GM23338 (cell line): ENCODE data around the gene PPFIBP2. TPM values are rescaled to one million over a fixed set of nuclear protein-coding genes. Genes with fewer than 3 reads are reported as not detected.

Experiments used
- ATAC-seq: fragments of 200-7000 bp; cut with Tn5 transposase; 3 replicates; pipeline ENCODE4 v1.9.1; 2020
- DNase-seq: peaks from one replicate; pipeline ENCODE4 v3.0.0-alpha.2; 2015; ENCODE audit warnings: low spot score
- H2AFZ ChIP-seq: fragments of 200-600 bp; sonication (generic); 2 replicates; pipeline ENCODE4 v1.8.0; 2016; ENCODE audit warnings: antibody characterized with exemption, mild to moderate bottlenecking, moderate library complexity
- H3F3A ChIP-seq: fragments of 200-600 bp; sonication (generic); replicated peaks from 2 replicates; pipeline ENCODE4 v1.8.0; 2017; ENCODE audit warnings: antibody characterized with exemption, mixed run types, low read depth
- H3K27ac ChIP-seq: fragments of 200-600 bp; sonication (generic); 2 replicates; pipeline ENCODE4 v1.6.1; 2016; ENCODE audit warnings: low read depth
- H3K27me3 ChIP-seq: fragments of 200-600 bp; sonication (generic); 2 replicates; pipeline ENCODE4 v1.8.0; 2016; ENCODE audit warnings: mild to moderate bottlenecking, mixed run types, moderate library complexity; ENCODE audit not compliant: insufficient read depth
- H3K36me3 ChIP-seq: fragments of 200-600 bp; sonication (generic); 2 replicates; pipeline ENCODE4 v1.8.0; 2016; ENCODE audit warnings: mild to moderate bottlenecking; ENCODE audit not compliant: insufficient read depth
- H3K4me1 ChIP-seq: fragments of 200-600 bp; sonication (generic); 2 replicates; pipeline ENCODE4 v1.8.0; 2016; ENCODE audit warnings: mild to moderate bottlenecking, moderate library complexity; ENCODE audit not compliant: insufficient read depth
- H3K4me2 ChIP-seq: fragments of 200-600 bp; sonication (generic); 2 replicates; pipeline ENCODE4 v1.7.1; 2017; ENCODE audit warnings: mixed run types
- H3K4me3 ChIP-seq: fragments of 200-600 bp; sonication (generic); 2 replicates; pipeline ENCODE4 v1.6.1; 2016; ENCODE audit warnings: mixed run types
- H3K79me2 ChIP-seq: fragments of 200-600 bp; sonication (generic); replicated peaks from 2 replicates; pipeline ENCODE4 v1.8.0; 2017; ENCODE audit warnings: mild to moderate bottlenecking; ENCODE audit not compliant: insufficient read depth
- H3K9me2 ChIP-seq: fragments of 200-600 bp; sonication (generic); 2 replicates; pipeline ENCODE4 v1.8.0; 2017; ENCODE audit not compliant: insufficient read depth
- H4K20me1 ChIP-seq: fragments of 200-600 bp; sonication (generic); replicated peaks from 2 replicates; pipeline ENCODE4 v1.8.0; 2017; ENCODE audit warnings: mild to moderate bottlenecking; ENCODE audit not compliant: insufficient read depth
- H3K27ac Mint-ChIP-seq: 2 replicates; pipeline ENCODE4 v1.8.0; 2020; ENCODE audit warnings: inconsistent platforms, mild to moderate bottlenecking, moderate library complexity, mixed read lengths
- H3K27me3 Mint-ChIP-seq: 3 replicates; pipeline ENCODE4 v1.8.0; 2022; ENCODE audit warnings: low read depth, mild to moderate bottlenecking, moderate library complexity, mixed read lengths, inconsistent platforms; ENCODE audit not compliant: insufficient read depth, poor library complexity
- H3K36me3 Mint-ChIP-seq: 3 replicates; pipeline ENCODE4 v1.8.0; 2021; ENCODE audit warnings: low read depth, mild to moderate bottlenecking, inconsistent platforms, moderate library complexity, mixed read lengths
- H3K4me1 Mint-ChIP-seq: 3 replicates; pipeline ENCODE4 v1.8.0; 2020; ENCODE audit warnings: mild to moderate bottlenecking, inconsistent platforms, mixed read lengths
- H3K4me3 Mint-ChIP-seq: 3 replicates; pipeline ENCODE4 v1.8.0; 2021; ENCODE audit warnings: moderate library complexity, mild to moderate bottlenecking, inconsistent platforms, mixed read lengths
- H3K9me3 Mint-ChIP-seq: 3 replicates; pipeline ENCODE4 v1.8.0; 2020; ENCODE audit warnings: moderate library complexity, mild to moderate bottlenecking, inconsistent platforms, mixed read lengths
- CTCF ChIP-seq, 2 experiments: fragments of 200-600 bp in 1 of 2; sonication (generic) in 1 of 2; conservative IDR thresholded peaks; 2 replicates each; pipeline versions ENCODE4 v1.5.1 to v1.6.1; 2016 to 2017; ENCODE audit warnings: antibody characterized with exemption in 2 of 2, low read depth in 2 of 2, mild to moderate bottlenecking in 2 of 2, moderate library complexity in 1 of 2
- EZH2 ChIP-seq: fragments of 200-600 bp; sonication (generic); IDR thresholded peaks from one replicate; pipeline ENCODE4 v1.8.0; 2017; ENCODE audit warnings: antibody characterized with exemption, mild to moderate bottlenecking, low read depth; ENCODE audit not compliant: unreplicated experiment
- POLR2AphosphoS5 ChIP-seq: IDR thresholded peaks from 2 replicates; pipeline ENCODE4 v1.6.1; 2016; ENCODE audit warnings: antibody characterized with exemption, low read depth
- STAT1 ChIP-seq: IDR thresholded peaks from one replicate; pipeline ENCODE4 v1.6.1; 2016; ENCODE audit warnings: antibody characterized with exemption; ENCODE audit not compliant: unreplicated experiment
- ZNF114 ChIP-seq: fragments of 250-450 bp; sonication (Bioruptor Pico); IDR thresholded peaks from 2 replicates; pipeline ENCODE4 v1.5.0; 2020; ENCODE audit warnings: mild to moderate bottlenecking, moderate library complexity
- ZNF331 ChIP-seq: fragments of 250-450 bp; sonication (Bioruptor Pico); IDR thresholded peaks from 2 replicates; pipeline ENCODE4 v1.5.0; 2020; ENCODE audit warnings: low read depth, mild to moderate bottlenecking, moderate library complexity
- polyA plus RNA-seq: library from polyadenylated mRNA; unstranded; fragments of >200 nt; fragmentation: Nextera tagmentation; extraction: Ambion mirVana; gene quantifications from 2 replicates; pipeline ENCODE4 v1.2.1, GENCODE V29; 2016
- total RNA-seq: library from RNA; depleted of rRNA; stranded (reverse); fragments of >200 nt; shearing (Covaris generic); gene quantifications from 2 replicates; pipeline ENCODE4 v1.2.3, GENCODE V29; 2014
- TF ChIP-seq, protein P1 (sequence below): IDR thresholded peaks from one replicate; pipeline ENCODE4 v1.6.1; 2018; ENCODE audit warnings: antibody characterized with exemption; ENCODE audit not compliant: unreplicated experiment
- TF ChIP-seq, protein P2 (sequence below): fragments of 250-450 bp; sonication (Bioruptor Pico); IDR thresholded peaks from 2 replicates; pipeline ENCODE4 v1.5.0; 2020; ENCODE audit warnings: mild to moderate bottlenecking, moderate library complexity

Gene PPFIBP2
- total and polyA plus RNA-seq, 2 experiments from 2014 or later: 7.1 to 14.8 TPM

- Mint-ChIP-seq H3K27me3 (peaks cover 2% of the 10 kb centered on the region), H3K27ac (no peak overlapping the region)
- no peak overlapping the region for H2AFZ ChIP-seq
These were observed 78.9 kb downstream of the PPFIBP2 start for GRCh38 chr11:7592711-7593110.

GRCh38 chr11:7593481-7593880, 79.7 kb downstream of the PPFIBP2 start:
- Histone ChIP-seq H2AFZ (no peak overlapping the region), H3K4me2 (no peak overlapping the region), H3K4me1 (peaks cover 19% of the 10 kb centered on the region), H3K27me3 (no peaks in the 10 kb centered on the region), H3K9me2 (peaks cover 13% of the 10 kb centered on the region; the same call in 1 of the 2 replicates), H3F3A (no peaks in the 10 kb centered on the region), H3K4me3 (no peak overlapping the region), H4K20me1 (no peaks in the 10 kb centered on the region), H3K36me3 (no peaks in the 10 kb centered on the region), H3K27ac (no peak overlapping the region), H3K79me2 (no peaks in the 10 kb centered on the region)
- no peak overlapping the region for H3K27ac Mint-ChIP-seq
- H3K4me3 Mint-ChIP-seq: no peak overlapping the region
- no peak for DNase-seq
- H3K9me3 Mint-ChIP-seq: no peaks in the 10 kb centered on the region
- peaks cover 2% of the 10 kb centered on the region for H3K27me3 Mint-ChIP-seq
- no peak for TF ChIP-seq EZH2
- TF ChIP-seq ZNF114 (CRISPR knock-in tag): no peak
- TF ChIP-seq, protein P1, sequence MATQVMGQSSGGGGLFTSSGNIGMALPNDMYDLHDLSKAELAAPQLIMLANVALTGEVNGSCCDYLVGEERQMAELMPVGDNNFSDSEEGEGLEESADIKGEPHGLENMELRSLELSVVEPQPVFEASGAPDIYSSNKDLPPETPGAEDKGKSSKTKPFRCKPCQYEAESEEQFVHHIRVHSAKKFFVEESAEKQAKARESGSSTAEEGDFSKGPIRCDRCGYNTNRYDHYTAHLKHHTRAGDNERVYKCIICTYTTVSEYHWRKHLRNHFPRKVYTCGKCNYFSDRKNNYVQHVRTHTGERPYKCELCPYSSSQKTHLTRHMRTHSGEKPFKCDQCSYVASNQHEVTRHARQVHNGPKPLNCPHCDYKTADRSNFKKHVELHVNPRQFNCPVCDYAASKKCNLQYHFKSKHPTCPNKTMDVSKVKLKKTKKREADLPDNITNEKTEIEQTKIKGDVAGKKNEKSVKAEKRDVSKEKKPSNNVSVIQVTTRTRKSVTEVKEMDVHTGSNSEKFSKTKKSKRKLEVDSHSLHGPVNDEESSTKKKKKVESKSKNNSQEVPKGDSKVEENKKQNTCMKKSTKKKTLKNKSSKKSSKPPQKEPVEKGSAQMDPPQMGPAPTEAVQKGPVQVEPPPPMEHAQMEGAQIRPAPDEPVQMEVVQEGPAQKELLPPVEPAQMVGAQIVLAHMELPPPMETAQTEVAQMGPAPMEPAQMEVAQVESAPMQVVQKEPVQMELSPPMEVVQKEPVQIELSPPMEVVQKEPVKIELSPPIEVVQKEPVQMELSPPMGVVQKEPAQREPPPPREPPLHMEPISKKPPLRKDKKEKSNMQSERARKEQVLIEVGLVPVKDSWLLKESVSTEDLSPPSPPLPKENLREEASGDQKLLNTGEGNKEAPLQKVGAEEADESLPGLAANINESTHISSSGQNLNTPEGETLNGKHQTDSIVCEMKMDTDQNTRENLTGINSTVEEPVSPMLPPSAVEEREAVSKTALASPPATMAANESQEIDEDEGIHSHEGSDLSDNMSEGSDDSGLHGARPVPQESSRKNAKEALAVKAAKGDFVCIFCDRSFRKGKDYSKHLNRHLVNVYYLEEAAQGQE: no peak
- no peak for TF ChIP-seq CTCF (conservative IDR thresholded peaks at IDR 0.05; ENCODE audit: low read depth in 2 of 2)
- TF ChIP-seq ZNF331 (CRISPR knock-in tag): no peak
- TF ChIP-seq, protein P2, sequence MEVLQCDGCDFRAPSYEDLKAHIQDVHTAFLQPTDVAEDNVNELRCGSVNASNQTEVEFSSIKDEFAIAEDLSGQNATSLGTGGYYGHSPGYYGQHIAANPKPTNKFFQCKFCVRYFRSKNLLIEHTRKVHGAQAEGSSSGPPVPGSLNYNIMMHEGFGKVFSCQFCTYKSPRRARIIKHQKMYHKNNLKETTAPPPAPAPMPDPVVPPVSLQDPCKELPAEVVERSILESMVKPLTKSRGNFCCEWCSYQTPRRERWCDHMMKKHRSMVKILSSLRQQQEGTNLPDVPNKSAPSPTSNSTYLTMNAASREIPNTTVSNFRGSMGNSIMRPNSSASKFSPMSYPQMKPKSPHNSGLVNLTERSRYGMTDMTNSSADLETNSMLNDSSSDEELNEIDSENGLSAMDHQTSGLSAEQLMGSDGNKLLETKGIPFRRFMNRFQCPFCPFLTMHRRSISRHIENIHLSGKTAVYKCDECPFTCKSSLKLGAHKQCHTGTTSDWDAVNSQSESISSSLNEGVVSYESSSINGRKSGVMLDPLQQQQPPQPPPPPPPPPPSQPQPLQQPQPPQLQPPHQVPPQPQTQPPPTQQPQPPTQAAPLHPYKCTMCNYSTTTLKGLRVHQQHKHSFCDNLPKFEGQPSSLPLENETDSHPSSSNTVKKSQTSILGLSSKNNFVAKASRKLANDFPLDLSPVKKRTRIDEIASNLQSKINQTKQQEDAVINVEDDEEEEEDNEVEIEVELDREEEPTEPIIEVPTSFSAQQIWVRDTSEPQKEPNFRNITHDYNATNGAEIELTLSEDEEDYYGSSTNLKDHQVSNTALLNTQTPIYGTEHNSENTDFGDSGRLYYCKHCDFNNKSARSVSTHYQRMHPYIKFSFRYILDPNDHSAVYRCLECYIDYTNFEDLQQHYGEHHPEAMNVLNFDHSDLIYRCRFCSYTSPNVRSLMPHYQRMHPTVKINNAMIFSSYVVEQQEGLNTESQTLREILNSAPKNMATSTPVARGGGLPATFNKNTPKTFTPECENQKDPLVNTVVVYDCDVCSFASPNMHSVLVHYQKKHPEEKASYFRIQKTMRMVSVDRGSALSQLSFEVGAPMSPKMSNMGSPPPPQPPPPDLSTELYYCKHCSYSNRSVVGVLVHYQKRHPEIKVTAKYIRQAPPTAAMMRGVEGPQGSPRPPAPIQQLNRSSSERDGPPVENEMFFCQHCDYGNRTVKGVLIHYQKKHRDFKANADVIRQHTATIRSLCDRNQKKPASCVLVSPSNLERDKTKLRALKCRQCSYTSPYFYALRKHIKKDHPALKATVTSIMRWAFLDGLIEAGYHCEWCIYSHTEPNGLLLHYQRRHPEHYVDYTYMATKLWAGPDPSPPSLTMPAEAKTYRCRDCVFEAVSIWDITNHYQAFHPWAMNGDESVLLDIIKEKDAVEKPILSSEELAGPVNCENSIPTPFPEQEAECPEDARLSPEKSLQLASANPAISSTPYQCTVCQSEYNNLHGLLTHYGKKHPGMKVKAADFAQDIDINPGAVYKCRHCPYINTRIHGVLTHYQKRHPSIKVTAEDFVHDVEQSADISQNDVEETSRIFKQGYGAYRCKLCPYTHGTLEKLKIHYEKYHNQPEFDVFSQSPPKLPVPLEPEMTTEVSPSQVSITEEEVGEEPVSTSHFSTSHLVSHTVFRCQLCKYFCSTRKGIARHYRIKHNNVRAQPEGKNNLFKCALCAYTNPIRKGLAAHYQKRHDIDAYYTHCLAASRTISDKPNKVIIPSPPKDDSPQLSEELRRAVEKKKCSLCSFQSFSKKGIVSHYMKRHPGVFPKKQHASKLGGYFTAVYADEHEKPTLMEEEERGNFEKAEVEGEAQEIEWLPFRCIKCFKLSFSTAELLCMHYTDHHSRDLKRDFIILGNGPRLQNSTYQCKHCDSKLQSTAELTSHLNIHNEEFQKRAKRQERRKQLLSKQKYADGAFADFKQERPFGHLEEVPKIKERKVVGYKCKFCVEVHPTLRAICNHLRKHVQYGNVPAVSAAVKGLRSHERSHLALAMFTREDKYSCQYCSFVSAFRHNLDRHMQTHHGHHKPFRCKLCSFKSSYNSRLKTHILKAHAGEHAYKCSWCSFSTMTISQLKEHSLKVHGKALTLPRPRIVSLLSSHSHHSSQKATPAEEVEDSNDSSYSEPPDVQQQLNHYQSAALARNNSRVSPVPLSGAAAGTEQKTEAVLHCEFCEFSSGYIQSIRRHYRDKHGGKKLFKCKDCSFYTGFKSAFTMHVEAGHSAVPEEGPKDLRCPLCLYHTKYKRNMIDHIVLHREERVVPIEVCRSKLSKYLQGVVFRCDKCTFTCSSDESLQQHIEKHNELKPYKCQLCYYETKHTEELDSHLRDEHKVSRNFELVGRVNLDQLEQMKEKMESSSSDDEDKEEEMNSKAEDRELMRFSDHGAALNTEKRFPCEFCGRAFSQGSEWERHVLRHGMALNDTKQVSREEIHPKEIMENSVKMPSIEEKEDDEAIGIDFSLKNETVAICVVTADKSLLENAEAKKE (CRISPR knock-in tag): no peak
- no peaks in the 10 kb centered on the region for H3K36me3 Mint-ChIP-seq
- H3K4me1 Mint-ChIP-seq: peaks cover 32% of the 10 kb centered on the region
- ATAC-seq: no peak

More at GRCh38 chr11:7592711-7593110, 78.9 kb downstream of the PPFIBP2 start:
- Histone ChIP-seq H3K79me2 (no peaks in the 10 kb centered on the region), H3K4me1 (peaks cover 19% of the 10 kb centered on the region), H3K4me2 (no peak overlapping the region), H3K36me3 (no peaks in the 10 kb centered on the region), H3F3A (no peaks in the 10 kb centered on the region), H3K27ac (no peak overlapping the region), H3K27me3 (no peaks in the 10 kb centered on the region), H3K4me3 (no peak overlapping the region), H4K20me1 (no peaks in the 10 kb centered on the region), H3K9me2 (peaks cover 13% of the 10 kb centered on the region; the same call in 1 of the 2 replicates)
- H3K4me3 Mint-ChIP-seq: no peak overlapping the region
- peaks cover 32% of the 10 kb centered on the region for H3K4me1 Mint-ChIP-seq
- no peaks in the 10 kb centered on the region for H3K9me3 Mint-ChIP-seq
- TF ChIP-seq POLR2AphosphoS5 (no peak), STAT1 (no peak)
- ATAC-seq (no peak), DNase-seq (no peak)
- no peaks in the 10 kb centered on the region for H3K36me3 Mint-ChIP-seq
